ENCODE results near the gene TEX53.

The TEX53 gene

GRCh38 chr9:114633438-114634089, 24.0 kb downstream of the TEX53 start:
- DNase-seq: no peak

GRCh38 chr9:114631166-114631565, 26.4 kb downstream of the TEX53 start:
- DNase-seq: no peak

DNA sequence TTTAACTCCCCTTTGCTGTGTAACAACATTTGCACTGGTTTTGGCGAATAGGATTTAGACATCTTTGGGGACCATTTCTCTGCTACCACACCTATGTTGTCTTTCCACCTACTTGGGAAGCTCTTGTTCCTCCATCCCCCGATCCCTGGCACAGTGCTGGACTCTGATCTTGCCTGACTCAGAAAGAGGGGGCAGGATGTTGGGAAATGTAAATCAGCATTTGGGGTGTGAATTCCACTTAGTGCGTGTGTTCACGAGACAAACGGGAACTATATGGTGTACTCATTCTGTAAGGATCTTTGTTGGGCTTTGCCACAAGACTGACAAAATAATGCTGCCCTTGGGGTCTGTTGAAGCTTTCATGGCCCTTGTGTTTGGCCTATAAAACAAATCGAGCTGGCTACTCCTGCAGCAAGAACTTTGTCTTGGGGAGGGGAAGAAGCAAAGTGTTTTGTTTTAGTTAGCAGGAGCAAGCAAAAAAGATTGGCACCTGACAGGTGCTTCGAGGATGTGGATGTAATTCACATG, 28.0 kb downstream of the TEX53 start:
- no peak for DNase-seq

DNA sequence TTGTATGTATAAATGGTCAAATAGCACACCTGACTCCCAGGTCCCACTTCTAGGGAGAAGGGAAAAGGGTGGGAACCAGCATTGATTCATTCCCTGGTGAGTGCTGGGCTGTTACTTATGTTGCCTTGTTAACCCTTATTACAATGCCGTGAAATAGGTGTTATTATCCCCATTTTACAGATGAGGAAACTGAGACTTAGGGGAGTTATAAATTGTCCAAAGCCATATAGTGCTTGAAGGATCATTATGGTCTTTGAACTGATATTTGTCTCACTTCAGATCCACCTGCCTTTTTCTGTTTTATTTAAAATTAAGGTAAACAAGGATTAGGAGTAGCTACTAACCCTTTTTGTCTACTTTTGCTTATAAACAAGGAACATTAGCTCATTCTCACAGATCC, 30.1 kb downstream of the TEX53 start:
- DNase-seq: no peak

DNA sequence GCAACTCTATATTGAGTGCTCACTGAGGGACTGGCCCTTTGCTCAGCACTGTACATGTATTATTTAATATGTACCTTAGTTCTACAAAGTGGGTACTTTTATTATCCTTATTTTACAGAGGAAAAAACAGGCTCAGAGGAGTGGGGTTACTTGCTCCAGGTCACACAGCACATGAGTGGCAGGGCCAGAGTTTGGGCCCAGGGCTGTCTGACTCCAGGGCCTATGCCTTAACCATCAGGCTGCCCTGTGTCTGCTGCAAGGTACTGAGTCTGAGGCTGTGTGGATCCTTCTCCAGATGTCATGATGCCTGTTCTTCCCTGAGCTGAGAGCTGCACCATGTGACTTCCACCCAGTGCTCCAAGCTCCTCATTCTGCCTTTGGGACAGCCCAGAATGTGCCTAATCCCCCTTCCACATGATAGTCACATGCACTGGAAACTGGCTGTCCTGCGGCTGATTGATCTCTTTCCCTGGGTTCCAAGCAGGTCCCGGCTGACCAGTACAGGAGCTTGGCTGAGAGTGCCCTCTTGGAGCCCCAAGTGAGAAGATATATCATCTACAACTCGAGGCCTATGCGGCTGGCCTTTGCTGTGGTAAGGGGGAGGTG, 31.1 kb downstream of the TEX53 start:
- no peak for DNase-seq

GRCh38 chr9:114624677-114625076, 32.9 kb downstream of the TEX53 start:
- DNase-seq: no peak

DNA sequence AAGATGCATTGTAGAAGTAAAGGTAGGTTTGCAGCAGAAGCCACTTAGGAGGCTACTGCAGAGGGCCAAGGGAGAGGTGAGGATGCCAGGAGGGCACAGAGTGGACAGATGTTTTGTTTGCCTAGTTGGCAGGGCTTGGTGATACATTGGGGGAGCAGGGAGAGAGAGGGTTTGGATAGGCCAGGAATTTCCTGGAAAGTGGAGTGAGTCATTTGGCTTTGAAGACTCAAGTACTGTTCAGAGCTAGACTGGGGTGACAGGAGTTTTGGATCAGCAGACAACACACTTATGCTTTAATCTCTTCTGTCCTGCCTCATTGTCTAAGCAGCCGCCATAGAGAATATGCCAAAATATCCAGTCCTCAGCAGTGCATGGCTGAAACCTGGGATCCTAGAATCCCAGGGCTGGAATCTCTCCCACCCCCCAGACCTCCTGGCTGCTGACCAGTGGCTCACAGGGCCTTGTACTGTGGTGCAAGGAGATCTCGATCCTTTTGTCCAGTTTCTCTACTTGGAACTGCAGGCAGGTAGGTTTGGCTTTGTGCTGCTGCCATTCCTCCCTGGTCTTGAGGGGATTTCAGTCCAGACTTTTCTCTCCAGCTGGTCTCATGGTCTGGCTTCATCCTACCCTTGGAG, 35.5 kb downstream of the TEX53 start:
- peak; percentile 82 for DNase-seq

- DNase-seq: no peak
These were observed 36.0 kb downstream of the TEX53 start for GRCh38 chr9:114621561-114621960.

DNA sequence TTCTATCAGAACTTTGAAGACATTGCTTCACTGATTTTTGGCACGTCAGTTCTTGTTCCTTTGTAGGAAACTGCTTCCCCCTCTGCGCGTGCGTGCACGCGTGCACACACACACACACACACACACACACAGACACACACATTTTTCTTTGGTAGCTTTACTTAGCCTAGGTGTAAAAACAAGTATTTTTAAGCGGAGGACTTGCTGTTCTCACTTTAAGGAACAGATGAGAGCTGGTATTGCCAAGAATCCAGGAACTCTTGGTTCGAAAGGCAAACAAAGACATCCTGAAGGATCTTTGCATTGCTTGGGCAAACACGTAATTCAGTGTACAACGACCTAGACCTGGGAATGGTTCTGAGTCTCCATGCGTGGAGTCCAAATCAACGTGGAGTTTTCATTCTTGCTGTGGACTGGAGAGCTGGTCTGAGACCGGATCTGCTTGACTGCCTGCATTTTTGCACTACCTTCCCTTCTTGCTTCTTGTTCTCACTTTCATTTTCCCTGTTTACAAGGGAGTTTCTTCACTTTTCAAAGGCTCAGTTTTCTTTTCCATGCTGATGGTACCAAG, 38.3 kb downstream of the TEX53 start:
- no peak for DNase-seq

DNA sequence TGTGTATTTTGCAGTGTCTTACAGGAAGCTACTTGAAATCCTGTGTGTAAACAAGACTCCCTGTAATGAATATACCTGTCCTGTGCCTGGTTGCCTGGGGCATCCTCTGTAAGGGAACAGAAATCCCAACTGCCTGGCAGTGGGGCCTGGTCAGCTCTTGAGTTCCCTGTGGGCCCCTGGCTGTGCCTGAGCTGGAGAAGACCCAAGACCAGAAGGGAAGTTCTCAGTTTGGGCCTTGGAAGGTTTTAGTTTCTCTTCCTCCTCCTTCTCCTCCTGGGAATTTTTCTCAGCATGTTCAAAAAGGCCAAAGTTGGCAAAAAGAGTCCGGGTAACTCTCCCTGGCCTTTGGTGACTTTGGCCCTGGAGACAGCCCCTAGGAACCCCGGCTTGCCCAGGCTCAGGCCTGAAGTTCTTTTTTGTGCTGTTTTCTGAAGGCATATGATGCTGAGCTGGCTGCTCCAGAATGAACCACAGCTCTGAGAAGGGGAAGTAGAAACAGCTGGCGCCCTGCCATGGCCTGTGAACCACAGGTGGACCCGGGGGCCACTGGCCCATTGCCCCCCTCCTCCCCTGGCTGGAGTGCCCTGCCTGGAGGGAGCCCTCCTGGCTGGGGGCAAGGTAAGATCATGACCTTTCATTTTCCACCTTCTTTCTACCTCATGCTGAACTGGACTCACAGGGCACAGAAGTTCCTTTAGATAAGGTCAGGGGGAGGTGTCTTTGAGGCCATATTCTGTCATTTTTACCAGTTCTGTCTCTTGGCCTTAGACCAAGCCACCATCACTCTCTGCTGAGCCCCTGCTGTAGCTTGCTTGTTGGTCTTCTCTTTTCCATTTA, 40.7 kb downstream of the TEX53 start:
- DNase-seq: no peak

- no peak for DNase-seq
These were observed 43.2 kb downstream of the TEX53 start for GRCh38 chr9:114614373-114614772.

DNA sequence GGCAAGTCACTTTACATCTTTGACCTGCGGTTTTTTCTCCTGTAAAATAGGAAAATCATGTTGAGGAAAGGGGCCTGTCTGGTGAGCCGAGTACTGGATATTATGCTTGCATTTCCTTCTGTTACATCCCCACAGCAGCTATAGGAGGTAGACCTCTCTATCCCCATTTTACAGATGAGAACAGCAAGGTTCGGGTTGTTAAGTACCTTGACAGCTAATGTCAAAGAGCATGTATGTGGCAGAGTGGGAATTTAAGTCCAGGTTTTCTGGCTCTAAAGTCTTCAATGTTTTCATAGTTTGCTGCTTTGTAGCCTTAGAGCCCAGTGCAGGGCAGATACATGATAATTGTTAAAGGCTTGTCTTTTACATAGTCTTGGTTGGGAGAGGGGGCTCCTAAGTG, 43.7 kb downstream of the TEX53 start:
- DNase-seq: no peak

- no peak for DNase-seq
These were observed 44.5 kb downstream of the TEX53 start for GRCh38 chr9:114613087-114613486.

DNA sequence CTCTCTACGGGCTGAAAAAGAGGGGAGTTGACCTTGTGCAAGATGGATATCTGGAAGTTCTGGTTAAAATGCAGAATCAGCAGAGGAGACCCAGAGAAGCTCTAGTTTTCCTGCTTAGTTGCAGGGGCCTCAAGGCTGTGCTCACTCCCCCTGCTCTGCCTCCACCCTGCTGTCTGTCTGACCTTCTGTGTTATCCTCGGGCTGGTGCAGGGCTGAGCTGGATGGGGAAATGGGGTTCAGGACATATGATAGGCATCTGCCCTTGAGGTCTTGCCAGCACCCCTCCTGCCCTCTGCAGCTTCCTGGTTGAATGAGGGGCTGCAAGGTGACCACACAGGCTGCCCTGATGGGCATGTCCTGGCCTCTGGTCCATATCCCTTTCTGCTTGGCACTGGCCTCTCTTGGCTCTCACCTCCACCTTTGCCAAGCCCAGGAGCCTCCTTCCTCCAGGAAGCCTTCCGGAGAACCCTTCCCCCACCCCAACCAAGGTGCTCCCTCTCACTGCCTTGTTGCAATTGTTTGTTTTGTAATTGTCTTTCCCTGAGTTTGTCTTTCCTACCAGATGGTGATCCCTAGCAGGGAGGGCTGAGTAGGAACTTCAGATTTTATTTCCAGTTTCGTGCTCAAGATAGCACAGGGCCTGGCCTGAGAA, 45.2 kb downstream of the TEX53 start:
- no peak for DNase-seq

DNA sequence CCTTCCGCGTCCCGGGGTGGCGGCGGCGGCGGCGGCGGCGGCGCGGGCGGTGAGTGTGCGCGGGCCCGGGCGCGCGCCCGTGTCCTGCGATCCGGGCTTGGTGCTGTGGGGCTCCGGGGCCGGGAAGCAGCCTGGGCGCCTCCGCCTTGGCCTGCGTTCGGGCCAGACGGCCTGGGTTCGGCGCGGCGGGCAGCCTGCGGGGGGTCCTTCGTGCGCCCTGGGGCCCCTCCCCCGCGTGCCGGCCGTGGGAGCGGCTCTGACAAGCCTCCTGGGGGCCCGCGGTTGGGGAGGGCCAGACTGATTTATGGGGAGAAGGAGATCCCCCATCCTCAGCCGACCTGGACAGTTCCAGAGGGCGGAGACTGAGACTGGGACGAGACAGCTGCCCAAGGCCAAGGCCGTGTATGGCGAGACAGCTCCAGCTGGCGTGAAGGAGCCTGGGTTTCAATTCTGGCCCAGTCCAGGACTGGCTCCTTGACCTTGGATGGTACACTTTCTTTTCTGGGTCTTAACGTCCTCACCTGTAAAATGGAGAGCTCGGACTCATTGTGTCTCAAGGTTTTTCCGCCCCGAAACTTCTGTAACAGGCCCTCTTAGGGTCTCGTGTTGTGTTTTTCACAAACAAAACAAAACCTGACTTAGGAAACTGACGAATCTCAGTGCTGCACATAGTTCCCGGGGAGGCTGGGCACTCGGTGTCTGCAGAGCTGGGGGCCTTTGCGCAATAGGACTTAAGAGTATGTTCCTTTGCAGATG, 45.9 kb downstream of the TEX53 start:
- peak; percentile 84 for DNase-seq

- no peak for DNase-seq
These were observed 49.1 kb downstream of the TEX53 start for GRCh38 chr9:114608525-114608796.

DNA sequence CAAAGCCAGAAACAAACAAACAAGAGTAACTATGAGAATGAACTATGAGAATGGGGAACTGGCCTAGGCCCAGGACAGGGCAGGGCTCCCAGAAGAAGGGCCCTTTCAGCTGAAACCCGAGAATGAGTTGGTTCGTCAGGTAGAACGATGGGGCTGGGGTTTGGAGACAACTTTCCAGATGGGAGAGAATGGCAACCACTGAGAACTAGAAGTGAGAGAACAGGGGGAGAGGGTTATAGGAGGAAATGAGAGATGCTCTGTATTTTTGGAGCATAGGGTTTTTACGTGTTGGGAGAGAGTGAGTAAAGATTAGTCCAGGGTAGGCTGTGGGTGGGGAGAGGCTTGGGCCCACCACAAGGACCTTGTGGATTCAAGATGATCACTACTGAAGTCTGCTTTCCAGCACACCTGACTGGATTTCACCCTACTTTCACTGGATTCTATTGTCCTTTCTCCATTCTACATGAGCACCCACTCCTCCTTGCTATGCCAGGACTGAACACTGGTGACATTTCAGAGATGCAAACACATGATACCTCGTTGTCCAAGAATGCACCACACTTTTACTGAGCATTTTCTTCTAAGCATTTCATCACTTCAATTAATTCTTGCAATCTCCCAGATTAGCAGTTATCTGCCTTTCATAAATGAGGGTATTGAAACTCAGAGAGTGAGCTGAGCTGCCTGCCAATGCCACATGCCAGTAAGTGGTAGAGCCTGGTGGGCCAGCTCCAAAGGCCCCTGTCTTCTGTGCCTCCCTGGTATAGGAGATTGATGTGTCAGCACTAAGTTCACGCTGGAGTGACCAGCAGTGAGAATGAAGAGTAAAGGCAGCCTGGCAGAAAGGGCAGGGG, 49.7 kb downstream of the TEX53 start:
- no peak for DNase-seq

GRCh38 chr9:114606597-114607207, 50.9 kb downstream of the TEX53 start:
- DNase-seq: peak; percentile 84
